ENCODE measurements around the gene EIF4ENIF1.
A peak's percentile ranks its signal among the peaks of the same experiment; 100 is the strongest.

The EIF4ENIF1 gene

GRCh38 chr22:31451709-31452571, 37.7 kb downstream of the EIF4ENIF1 start:
- no peak overlapping the region for H3K4me3 ChIP-seq (ENCODE audit: control insufficient read depth, low read depth, low read length)
- TF ChIP-seq CTCF (IDR thresholded peaks at IDR 0.05; ENCODE audit: control insufficient read depth, insufficient read depth, low read depth, low read length, missing control alignments) = peak; percentile 73
- peak; percentile 23 for DNase-seq (ENCODE audit: low read depth)

DNA sequence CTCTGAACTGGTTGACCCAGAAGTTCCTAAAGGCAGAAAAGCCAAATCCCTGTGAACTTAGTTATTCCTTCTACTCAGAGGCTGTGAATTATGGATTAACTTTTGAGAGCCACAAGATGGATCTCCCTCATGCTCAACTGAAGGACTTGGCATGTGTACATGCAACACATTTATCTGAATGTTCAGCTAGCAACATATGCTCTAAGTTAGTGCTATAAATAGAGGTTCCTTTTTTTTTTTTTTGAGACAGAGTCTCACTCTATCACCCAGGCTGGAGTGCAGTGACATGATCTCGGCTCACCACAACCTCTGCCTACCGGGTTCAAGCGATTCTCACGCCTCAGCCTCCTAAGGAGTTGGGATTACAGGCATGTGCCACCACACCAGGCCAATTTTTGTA, 40.1 kb downstream of the EIF4ENIF1 start:
- no peak for DNase-seq (ENCODE audit: low read depth)
- no peak for TF ChIP-seq CTCF (IDR thresholded peaks at IDR 0.05; ENCODE audit: control insufficient read depth, insufficient read depth, low read depth, low read length, missing control alignments)

GRCh38 chr22:31448382-31448781, 41.3 kb downstream of the EIF4ENIF1 start:
- no peak for DNase-seq (ENCODE audit: low read depth)
- TF ChIP-seq CTCF (IDR thresholded peaks at IDR 0.05; ENCODE audit: control insufficient read depth, insufficient read depth, low read depth, low read length, missing control alignments) = no peak
- no peak overlapping the region for H3K4me3 ChIP-seq (ENCODE audit: control insufficient read depth, low read depth, low read length)

More for the DNA sequence above, 40.1 kb downstream of the EIF4ENIF1 start:
- H3K4me3 ChIP-seq (ENCODE audit: control insufficient read depth, low read depth, low read length) = no peak overlapping the region

DNA sequence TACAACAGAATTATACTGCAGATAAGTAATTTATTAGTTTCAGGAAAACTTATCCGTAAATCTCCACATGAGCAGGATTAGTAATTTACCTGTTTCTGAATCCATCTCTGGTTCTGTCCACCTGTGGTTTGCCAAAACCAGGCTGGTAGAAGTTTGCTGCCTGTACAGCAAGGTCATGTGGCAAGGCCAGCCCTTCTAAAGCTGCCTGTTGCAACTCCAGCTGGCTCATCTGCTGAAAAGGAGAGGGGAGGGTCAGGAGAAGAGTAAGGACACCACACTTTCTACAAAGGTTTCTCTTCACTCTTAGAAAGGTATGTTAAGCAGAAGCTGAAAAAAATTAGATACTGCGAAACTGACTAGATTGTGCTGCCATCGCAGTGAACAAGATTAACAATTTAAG, 42.3 kb downstream of the EIF4ENIF1 start:
- no peak overlapping the region for H3K4me3 ChIP-seq (ENCODE audit: control insufficient read depth, low read depth, low read length)
- no peak for DNase-seq (ENCODE audit: low read depth)
- TF ChIP-seq CTCF (IDR thresholded peaks at IDR 0.05; ENCODE audit: control insufficient read depth, insufficient read depth, low read depth, low read length, missing control alignments) = no peak

GRCh38 chr22:31446767-31447166, 42.9 kb downstream of the EIF4ENIF1 start:
- no peak overlapping the region for H3K4me3 ChIP-seq (ENCODE audit: control insufficient read depth, low read depth, low read length)
- DNase-seq (ENCODE audit: low read depth) = no peak
- TF ChIP-seq CTCF (IDR thresholded peaks at IDR 0.05; ENCODE audit: control insufficient read depth, insufficient read depth, low read depth, low read length, missing control alignments) = no peak

DNA sequence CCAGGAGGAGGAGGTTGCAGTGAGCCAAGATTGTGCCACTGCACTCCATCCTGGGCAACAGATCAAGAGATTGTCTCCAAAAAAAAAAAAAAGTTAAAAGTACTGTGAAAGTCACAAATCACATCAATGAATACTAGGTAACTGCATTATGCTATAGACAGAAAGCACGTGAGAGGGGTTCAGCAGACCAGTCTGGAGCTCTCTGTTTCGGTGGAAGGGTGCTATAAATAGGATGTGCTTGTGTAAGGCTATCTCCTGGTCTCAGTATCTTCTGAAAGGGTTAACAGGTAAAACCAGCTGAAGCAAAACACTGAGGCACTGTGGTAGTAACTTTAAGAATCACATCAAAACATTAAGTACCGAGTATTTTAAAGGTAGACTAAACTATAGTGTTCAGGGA, 43.4 kb downstream of the EIF4ENIF1 start:
- no peak for DNase-seq (ENCODE audit: low read depth)
- TF ChIP-seq CTCF (IDR thresholded peaks at IDR 0.05; ENCODE audit: control insufficient read depth, insufficient read depth, low read depth, low read length, missing control alignments) = no peak
- H3K4me3 ChIP-seq (ENCODE audit: control insufficient read depth, low read depth, low read length) = no peak overlapping the region
